DOHH2 (cell line): Measurements from ENCODE around the gene CIB4.

Experiments used
- CTCF ChIP-seq: fragments of 200-600 bp; sonication (generic); IDR thresholded peaks from one replicate; pipeline ENCODE4 v1.5.1; 2014; ENCODE audit warnings: antibody characterized with exemption, mild to moderate bottlenecking, low read depth, low read length; ENCODE audit not compliant: poor library complexity, severe bottlenecking
- EZH2phosphoT487 ChIP-seq: fragments of 200-600 bp; sonication (generic); IDR thresholded peaks from 2 replicates; pipeline ENCODE4 v1.6.1; 2017; ENCODE audit warnings: borderline replicate concordance, mild to moderate bottlenecking, antibody characterized with exemption, low read length, moderate library complexity, mixed read lengths

GRCh38 chr2:26649322-26649721 lies 8.2 kb upstream of the CIB4 start:
- TF ChIP-seq CTCF (no peak), EZH2phosphoT487 (no peak)
